HepG2 (cell line): ENCODE results near the gene ZBTB20. TPM values are rescaled to one million over a fixed set of nuclear protein-coding genes. Genes with fewer than 3 reads are reported as not detected.

Experiments used
- ATAC-seq: fragments of 200-7000 bp; cut with Tn5 transposase; 3 replicates; pipeline ENCODE4 v1.9.1; 2020; ENCODE audit warnings: mild to moderate bottlenecking, moderate library complexity
- BruUV-seq: library from RNA; stranded (reverse); fragments of 400-500 nt; replicated peaks from 2 replicates; lab custom pipeline; 2021; lab: Mats Ljungman, UMichigan
- CTCF ChIA-PET: fragments of 300-600 bp; formaldehyde crosslinking; extraction: SDS; loops from one replicate; lab custom pipeline; 2021; ENCODE audit warnings: low total read pairs, inconsistent platforms, low intra/inter-chr PET ratio; lab: Yijun Ruan, JAX
- POLR2A ChIA-PET: fragments of 350-600 bp; sonication (Branson Sonifier 250); formaldehyde crosslinking; loops from one replicate; lab custom pipeline; 2020; ENCODE audit warnings: antibody characterized with exemption, inconsistent platforms; lab: Yijun Ruan, JAX
- DNase-seq: peaks from one replicate; pipeline ENCODE4 v3.0.0-alpha.2; 2015; ENCODE audit warnings: low spot score
- FAIRE-seq: peaks from 3 replicates; lab custom pipeline; 2011; peaks lifted over from hg19 to GRCh38; lab: Jason Lieb, UNC
- H2AFZ ChIP-seq: one replicate; pipeline ENCODE4 v1.6.1; 2011; ENCODE audit warnings: low read length, inconsistent platforms
- H3K27ac ChIP-seq: fragments of 300-600 bp; 3 replicates; pipeline ENCODE4 v1.8.0; 2011; ENCODE audit warnings: mixed run types, mild to moderate bottlenecking, mixed read lengths, low read length, inconsistent platforms; ENCODE audit not compliant: insufficient read depth; ENCODE audit errors: extremely low read length
- H3K27me3 ChIP-seq, 2 experiments: fragments of 200-600 bp in 1 of 2; 2 replicates in 1 of 2; 3 replicates in 1 of 2; pipeline versions ENCODE4 v1.6.0 to v1.8.0; 2011; ENCODE audit warnings: low read length in 2 of 2, mild to moderate bottlenecking in 2 of 2, moderate library complexity in 2 of 2, inconsistent platforms in 1 of 2; ENCODE audit not compliant: insufficient read depth in 2 of 2, control insufficient read depth in 1 of 2
- H3K36me3 ChIP-seq, 2 experiments: fragments of 200-600 bp in 1 of 2; replicated peaks in 1 of 2; 2 replicates in 1 of 2; 3 replicates in 1 of 2; pipeline versions ENCODE4 v1.5.1 to v1.8.0; 2011; ENCODE audit warnings: low read length in 2 of 2, inconsistent platforms in 1 of 2; ENCODE audit not compliant: insufficient read depth in 2 of 2, control insufficient read depth in 1 of 2
- H3K4me1 ChIP-seq: 2 replicates; pipeline ENCODE4 v1.5.1; 2012; ENCODE audit warnings: low read length, inconsistent platforms; ENCODE audit not compliant: insufficient read depth
- H3K4me2 ChIP-seq: 2 replicates; pipeline ENCODE4 v1.6.0; 2011; ENCODE audit warnings: low read depth, low read length, inconsistent platforms
- H3K4me3 ChIP-seq, 3 experiments: fragments of 200-600 bp in 1 of 3; sonication (generic), shearing (Covaris generic) in 1 of 3; replicated peaks in 1 of 3; 2 replicates each; pipeline ENCODE4 v1.5.1; 2011 to 2016; ENCODE audit warnings: low read length in 3 of 3, inconsistent platforms in 2 of 3, low read depth in 2 of 3, mild to moderate bottlenecking in 2 of 3, control low read depth in 1 of 3, mixed read lengths in 1 of 3; ENCODE audit not compliant: insufficient read depth in 1 of 3
- H3K79me2 ChIP-seq: one replicate; pipeline ENCODE4 v1.6.1; 2011; ENCODE audit warnings: low read length, inconsistent platforms; ENCODE audit not compliant: insufficient read depth
- H3K9ac ChIP-seq: 2 replicates; pipeline ENCODE4 v1.6.0; 2011; ENCODE audit warnings: mild to moderate bottlenecking, low read depth, low read length, inconsistent platforms; ENCODE audit not compliant: insufficient read depth
- H3K9me3 ChIP-seq: 2 replicates; pipeline ENCODE4 v1.5.1; 2012; ENCODE audit warnings: mild to moderate bottlenecking, low read length
- H4K20me1 ChIP-seq: 2 replicates; pipeline ENCODE4 v1.6.0; 2011; ENCODE audit warnings: inconsistent platforms, mild to moderate bottlenecking, low read length, moderate library complexity; ENCODE audit not compliant: insufficient read depth
- MED1 ChIP-seq: sonication (generic); formaldehyde crosslinking; IDR thresholded peaks from 2 replicates; pipeline ENCODE4 v1.4.0; 2020; ENCODE audit warnings: missing genetic modification reagents
- MED13 ChIP-seq: sonication (generic); formaldehyde crosslinking; IDR thresholded peaks from 2 replicates; pipeline ENCODE4 v1.5.0; 2020; ENCODE audit warnings: missing genetic modification reagents
- MIER2 ChIP-seq: IDR thresholded peaks from 2 replicates; pipeline ENCODE4 v1.6.1; 2016; ENCODE audit warnings: missing biosample characterization, missing genetic modification reagents
- NFE2L2 ChIP-seq: fragments of 150-350 bp; IDR thresholded peaks from 2 replicates; pipeline ENCODE4 v1.6.1; 2014; ENCODE audit warnings: low read length
- NR2F1 ChIP-seq, 2 experiments: fragments of 450-650 bp in 1 of 2; formaldehyde crosslinking in 1 of 2; IDR thresholded peaks; 2 replicates each; pipeline versions ENCODE4 v1.5.0 to v1.6.1; 2016 to 2020; ENCODE audit warnings: mild to moderate bottlenecking in 1 of 2, missing compliant biosample characterization in 1 of 2, missing genetic modification reagents in 1 of 2, moderate library complexity in 1 of 2
- PAWR ChIP-seq: sonication (generic); formaldehyde crosslinking; IDR thresholded peaks from 2 replicates; pipeline ENCODE4 v1.4.0; 2020; ENCODE audit warnings: missing genetic modification reagents, mild to moderate bottlenecking, borderline replicate concordance
- TCF7 ChIP-seq: sonication (generic); IDR thresholded peaks from 2 replicates; pipeline ENCODE4 v1.6.1; 2016; ENCODE audit warnings: antibody characterized with exemption, low read depth
- ZBTB7A ChIP-seq: sonication (generic); formaldehyde crosslinking; IDR thresholded peaks from 2 replicates; pipeline ENCODE4 v1.8.0; 2022; ENCODE audit warnings: mild to moderate bottlenecking, missing genetic modification reagents
- ZC3H4 ChIP-seq: sonication (generic); formaldehyde crosslinking; IDR thresholded peaks from 2 replicates; pipeline ENCODE4 v1.4.0; 2020; ENCODE audit warnings: missing genetic modification reagents, borderline replicate concordance
- ZFP36L2 ChIP-seq: sonication (generic); formaldehyde crosslinking; IDR thresholded peaks from 2 replicates; pipeline ENCODE4 v1.4.0; 2020; ENCODE audit warnings: missing genetic modification reagents
- ZNF121 ChIP-seq: sonication (generic); formaldehyde crosslinking; IDR thresholded peaks from 2 replicates; pipeline ENCODE4 v1.5.0; 2020; ENCODE audit warnings: mild to moderate bottlenecking, missing genetic modification reagents
- ZNF354B ChIP-seq: sonication (generic); formaldehyde crosslinking; IDR thresholded peaks from 2 replicates; pipeline ENCODE4 v1.8.0; 2022; ENCODE audit warnings: mild to moderate bottlenecking, missing genetic modification reagents
- ZNF788 ChIP-seq: sonication (generic); formaldehyde crosslinking; IDR thresholded peaks from 2 replicates; pipeline ENCODE4 v1.5.0; 2020; ENCODE audit warnings: mild to moderate bottlenecking, missing genetic modification reagents, borderline replicate concordance
- WGBS: methylation state at CpG from one replicate; pipeline ENCODE4 v1.1.6; 2017; ENCODE audit warnings: low lambda C conversion rate; 5-methylcytosine and 5-hydroxymethylcytosine counted together
- in situ Hi-C: cut with HindIII; loops from 2 replicates; pipeline ENCODE4 v1.10.0; 2017; ENCODE audit warnings: low pct_unique_long_range_greater_than_20kb; ENCODE audit not compliant: extremely low pct_ligation_motif_present
- intact Hi-C: fragments of 100-400 bp; cut with micrococcal nuclease; formaldehyde crosslinking; loops from one replicate; pipeline ENCODE4 v1.10.0; 2022; ENCODE audit not compliant: unreplicated experiment
- polyA plus RNA-seq, 8 experiments: library from polyadenylated mRNA; depleted of rRNA in 3 of 8; stranded (reverse) in 7 of 8; unstranded in 1 of 8; fragments of >200 nt; fragmentation: Illumina TruSeq in 4 of 8; extraction: Trizol in 4 of 8; gene quantifications; 2 replicates each; pipeline versions ENCODE4 v1.2.1 to v1.2.3, GENCODE V29; 2011 to 2016; ENCODE audit warnings: low read depth in 4 of 8, missing spikeins in 1 of 8, mixed read lengths in 1 of 8; ENCODE audit not compliant: insufficient read depth in 1 of 8
- total RNA-seq, 5 experiments: library from RNA; depleted of rRNA; stranded (reverse); fragments of >200 nt; fragmentation: Illumina TruSeq; extraction: Trizol; gene quantifications; 2 replicates each; pipeline ENCODE4 v1.2.3, GENCODE V29; 2016; ENCODE audit warnings: low read depth in 1 of 5
- TF ChIP-seq, protein P1 (sequence below): sonication (generic); formaldehyde crosslinking; IDR thresholded peaks from 2 replicates; pipeline ENCODE4 v1.5.1; 2020; ENCODE audit warnings: mild to moderate bottlenecking, moderate library complexity, missing genetic modification reagents
- TF ChIP-seq, protein P2 (sequence below): sonication (generic); formaldehyde crosslinking; IDR thresholded peaks from 2 replicates; pipeline ENCODE4 v1.5.1; 2020; ENCODE audit warnings: missing genetic modification reagents, mild to moderate bottlenecking, borderline replicate concordance

Gene ZBTB20
- total and polyA plus RNA-seq, 2 of the 13 experiments (the other 11 are each of a cell fraction or from before 2014, with no cell fraction given) = 1.9 to 8.8 TPM

DNA sequence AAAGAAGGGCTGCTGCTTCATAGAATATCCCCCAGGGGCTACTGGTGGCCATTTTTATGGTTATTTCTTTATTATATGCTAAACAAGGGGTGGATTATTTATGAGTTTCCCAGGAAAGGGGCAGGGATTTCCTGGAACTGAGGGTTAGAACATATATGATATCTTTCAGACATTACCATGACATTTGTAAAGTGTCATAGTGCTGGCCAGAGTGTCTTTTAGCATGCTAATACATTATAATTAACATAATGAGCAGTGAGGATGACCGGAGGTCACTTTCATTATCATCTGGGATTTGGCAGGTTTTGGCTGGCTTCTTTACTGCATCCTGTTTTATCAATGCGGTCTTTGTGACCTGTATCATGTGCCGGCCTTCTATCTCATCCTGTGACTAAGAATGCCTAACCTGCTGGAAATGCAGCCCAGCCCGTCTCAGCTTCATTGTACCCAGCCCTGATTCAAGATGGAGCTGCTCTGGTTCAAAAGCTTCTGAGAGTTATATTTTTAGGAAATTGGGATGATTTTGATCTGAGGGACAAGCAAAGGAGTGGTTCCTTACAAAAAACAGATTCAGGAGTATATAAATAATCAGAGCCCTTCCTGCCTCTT is 9.1 kb upstream of the ZBTB20 start:
- Histone ChIP-seq H3K36me3 (no peaks in the 10 kb centered on the region), H3K79me2 (no peaks in the 10 kb centered on the region), H4K20me1 (no peaks in the 10 kb centered on the region), H2AFZ (no peak overlapping the region), H3K4me2 (no peak overlapping the region), H3K9me3 (no peaks in the 10 kb centered on the region; the same call in 1 of the 2 replicates), H3K27ac (no peak overlapping the region), H3K27me3 (no peaks in the 10 kb centered on the region), H3K4me1 (peaks cover 5% of the 10 kb centered on the region; the same call in 1 of the 2 replicates)
- 3% methylated on average over 4 of the region's 4 CpGs for WGBS
- ATAC-seq = no peak
- in situ Hi-C loops = no loop called here
- POLR2A ChIA-PET = no interaction called here
- intact Hi-C loops = no loop called here
- CTCF ChIA-PET = no interaction called here
- DNase-seq = no peak
- no peak for FAIRE-seq
- BruUV-seq = no TSS peak
- TF ChIP-seq ZBTB7A (CRISPR knock-in tag) = no peak
- TF ChIP-seq, protein P1, sequence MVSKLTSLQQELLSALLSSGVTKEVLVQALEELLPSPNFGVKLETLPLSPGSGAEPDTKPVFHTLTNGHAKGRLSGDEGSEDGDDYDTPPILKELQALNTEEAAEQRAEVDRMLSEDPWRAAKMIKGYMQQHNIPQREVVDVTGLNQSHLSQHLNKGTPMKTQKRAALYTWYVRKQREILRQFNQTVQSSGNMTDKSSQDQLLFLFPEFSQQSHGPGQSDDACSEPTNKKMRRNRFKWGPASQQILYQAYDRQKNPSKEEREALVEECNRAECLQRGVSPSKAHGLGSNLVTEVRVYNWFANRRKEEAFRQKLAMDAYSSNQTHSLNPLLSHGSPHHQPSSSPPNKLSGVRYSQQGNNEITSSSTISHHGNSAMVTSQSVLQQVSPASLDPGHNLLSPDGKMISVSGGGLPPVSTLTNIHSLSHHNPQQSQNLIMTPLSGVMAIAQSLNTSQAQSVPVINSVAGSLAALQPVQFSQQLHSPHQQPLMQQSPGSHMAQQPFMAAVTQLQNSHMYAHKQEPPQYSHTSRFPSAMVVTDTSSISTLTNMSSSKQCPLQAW (CRISPR knock-in tag) = no peak
- no peak for TF ChIP-seq NR2F1 (CRISPR knock-in tag; IDR thresholded peaks at IDR 0.05)
- no peak for TF ChIP-seq TCF7
- TF ChIP-seq, all 625 proteins: peak for 0
- Histone ChIP-seq H3K4me3 (no peak overlapping the region), H3K9ac (no peak overlapping the region)

DNA sequence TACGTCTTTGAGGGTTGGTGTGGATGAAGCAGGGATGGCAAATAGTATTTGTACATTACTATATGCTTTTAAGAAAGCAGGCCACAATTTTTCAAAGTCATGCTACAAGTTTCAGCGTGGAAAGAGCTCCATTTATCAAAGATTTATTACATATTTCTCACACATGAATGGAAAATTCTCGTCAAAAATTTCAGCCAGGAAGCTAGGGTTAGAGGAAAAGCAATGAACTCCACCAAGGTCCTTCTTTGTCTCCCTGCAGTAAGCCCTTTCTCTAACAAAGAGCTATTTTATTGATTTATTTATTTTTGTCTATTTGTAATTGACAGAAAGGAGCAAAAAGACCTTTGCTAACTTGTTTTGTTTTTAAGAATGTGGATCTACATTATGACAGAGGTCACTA is 7.5 kb upstream of the ZBTB20 start:
- no peaks in the 10 kb centered on the region; the same call in 1 of the 2 replicates for H3K9me3 ChIP-seq
- ATAC-seq = no peak
- H3K4me3 ChIP-seq = no peak overlapping the region
- no peak overlapping the region for H3K9ac ChIP-seq
- POLR2A ChIA-PET = no interaction called here
- H3K79me2 ChIP-seq = no peaks in the 10 kb centered on the region
- BruUV-seq = no TSS peak
- CTCF ChIA-PET = no interaction called here
- no peaks in the 10 kb centered on the region for H4K20me1 ChIP-seq
- H3K27ac ChIP-seq = no peak overlapping the region
- peaks cover 5% of the 10 kb centered on the region; the same call in 1 of the 2 replicates for H3K4me1 ChIP-seq
- H3K36me3 ChIP-seq = no peaks in the 10 kb centered on the region
- intact Hi-C loops = no loop called here
- no peak for FAIRE-seq
- in situ Hi-C loops = no loop called here
- no peak overlapping the region for H3K4me2 ChIP-seq
- H3K27me3 ChIP-seq = no peaks in the 10 kb centered on the region
- H2AFZ ChIP-seq = peak overlapping the region; percentile 57
- TF ChIP-seq ZNF354B (CRISPR knock-in tag) = no peak
- TF ChIP-seq MED1 = no peak
- TF ChIP-seq ZNF788 (CRISPR knock-in tag) = no peak
- no peak for TF ChIP-seq PAWR (CRISPR knock-in tag)
- TF ChIP-seq, protein P2, sequence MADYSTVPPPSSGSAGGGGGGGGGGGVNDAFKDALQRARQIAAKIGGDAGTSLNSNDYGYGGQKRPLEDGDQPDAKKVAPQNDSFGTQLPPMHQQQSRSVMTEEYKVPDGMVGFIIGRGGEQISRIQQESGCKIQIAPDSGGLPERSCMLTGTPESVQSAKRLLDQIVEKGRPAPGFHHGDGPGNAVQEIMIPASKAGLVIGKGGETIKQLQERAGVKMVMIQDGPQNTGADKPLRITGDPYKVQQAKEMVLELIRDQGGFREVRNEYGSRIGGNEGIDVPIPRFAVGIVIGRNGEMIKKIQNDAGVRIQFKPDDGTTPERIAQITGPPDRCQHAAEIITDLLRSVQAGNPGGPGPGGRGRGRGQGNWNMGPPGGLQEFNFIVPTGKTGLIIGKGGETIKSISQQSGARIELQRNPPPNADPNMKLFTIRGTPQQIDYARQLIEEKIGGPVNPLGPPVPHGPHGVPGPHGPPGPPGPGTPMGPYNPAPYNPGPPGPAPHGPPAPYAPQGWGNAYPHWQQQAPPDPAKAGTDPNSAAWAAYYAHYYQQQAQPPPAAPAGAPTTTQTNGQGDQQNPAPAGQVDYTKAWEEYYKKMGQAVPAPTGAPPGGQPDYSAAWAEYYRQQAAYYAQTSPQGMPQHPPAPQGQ (CRISPR knock-in tag) = no peak
- TF ChIP-seq MED13 = no peak
- no peak for TF ChIP-seq MIER2 (CRISPR knock-in tag)
- TF ChIP-seq NFE2L2 = no peak
- TF ChIP-seq ZNF121 (CRISPR knock-in tag) = no peak
- no peak for TF ChIP-seq ZFP36L2
- no peak for TF ChIP-seq ZC3H4 (CRISPR knock-in tag)
- WGBS = 2% methylated on average over 3 of the region's 3 CpGs
- no peak for DNase-seq
